GM12872 (cell line): Measurements from ENCODE around the gene COPA.
A peak's percentile ranks its signal among the peaks of the same experiment; 100 is the strongest.

ENCODE experiments used
- CTCF ChIP-seq: IDR thresholded peaks from 3 replicates; pipeline ENCODE4 v1.5.1; 2011; ENCODE audit warnings: low read depth, mild to moderate bottlenecking, low read length, moderate library complexity; ENCODE audit not compliant: insufficient read depth

Gene COPA

GRCh38 chr1:160359559-160360226 lies 16.6 kb upstream of the COPA start:
- TF ChIP-seq CTCF: no peak

GRCh38 chr1:160358073-160358472 lies 15.0 kb upstream of the COPA start:
- TF ChIP-seq CTCF: no peak

GRCh38 chr1:160357286-160358002 lies 14.4 kb upstream of the COPA start:
- TF ChIP-seq CTCF: no peak

- peak; percentile 63 for TF ChIP-seq CTCF
These were observed 11.4 kb upstream of the COPA start for GRCh38 chr1:160354388-160354985.

GRCh38 chr1:160353223-160353622 lies 10.2 kb upstream of the COPA start:
- no peak for TF ChIP-seq CTCF

GRCh38 chr1:160352555-160352954 lies 9.5 kb upstream of the COPA start:
- no peak for TF ChIP-seq CTCF

DNA sequence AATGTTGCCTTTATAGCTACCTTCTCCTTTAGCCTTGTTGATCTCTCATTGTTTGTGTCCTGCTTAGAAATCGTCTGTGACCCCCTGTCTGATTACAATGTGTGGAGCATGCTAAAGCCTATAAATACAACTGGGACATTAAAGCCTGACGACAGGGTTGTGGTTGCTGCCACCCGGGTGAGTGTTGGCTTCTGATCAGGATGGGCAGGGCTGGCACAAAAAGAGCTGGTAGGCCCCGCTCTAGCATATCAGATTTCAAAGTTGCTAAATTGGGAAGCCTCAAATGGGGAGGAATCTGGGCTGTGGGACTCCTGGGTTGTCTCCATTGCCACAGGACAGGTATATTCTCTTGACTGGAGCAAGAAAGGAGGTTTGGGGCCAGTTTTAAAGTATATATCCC lies 8.6 kb upstream of the COPA start:
- no peak for TF ChIP-seq CTCF
